HepG2 (cell line): ENCODE data around the gene ADH4. TPM values are rescaled to one million over a fixed set of nuclear protein-coding genes. Genes with fewer than 3 reads are reported as not detected.
"Not testable (repeated sequence)": the region's sequence is repeated elsewhere in the genome, so short reads cannot be mapped to it uniquely, and the experiment has no call there.

Source experiments
- ATAC-seq: fragments of 200-7000 bp; cut with Tn5 transposase; 3 replicates; pipeline ENCODE4 v1.9.1; 2020; ENCODE audit warnings: mild to moderate bottlenecking, moderate library complexity
- BruUV-seq: library from RNA; stranded (reverse); fragments of 400-500 nt; replicated peaks from 2 replicates; lab custom pipeline; 2021; lab: Mats Ljungman, UMichigan
- CTCF ChIA-PET: fragments of 300-600 bp; formaldehyde crosslinking; extraction: SDS; loops from one replicate; lab custom pipeline; 2021; ENCODE audit warnings: low total read pairs, inconsistent platforms, low intra/inter-chr PET ratio; lab: Yijun Ruan, JAX
- POLR2A ChIA-PET: fragments of 350-600 bp; sonication (Branson Sonifier 250); formaldehyde crosslinking; loops from one replicate; lab custom pipeline; 2020; ENCODE audit warnings: antibody characterized with exemption, inconsistent platforms; lab: Yijun Ruan, JAX
- DNase-seq: peaks from one replicate; pipeline ENCODE4 v3.0.0-alpha.2; 2015; ENCODE audit warnings: low spot score
- FAIRE-seq: peaks from 3 replicates; lab custom pipeline; 2011; peaks lifted over from hg19 to GRCh38; lab: Jason Lieb, UNC
- H2AFZ ChIP-seq: one replicate; pipeline ENCODE4 v1.6.1; 2011; ENCODE audit warnings: low read length, inconsistent platforms
- H3K27ac ChIP-seq: fragments of 300-600 bp; 3 replicates; pipeline ENCODE4 v1.8.0; 2011; ENCODE audit warnings: mixed run types, mild to moderate bottlenecking, mixed read lengths, low read length, inconsistent platforms; ENCODE audit not compliant: insufficient read depth; ENCODE audit errors: extremely low read length
- H3K27me3 ChIP-seq, 2 experiments: fragments of 200-600 bp in 1 of 2; 2 replicates in 1 of 2; 3 replicates in 1 of 2; pipeline versions ENCODE4 v1.6.0 to v1.8.0; 2011; ENCODE audit warnings: low read length in 2 of 2, mild to moderate bottlenecking in 2 of 2, moderate library complexity in 2 of 2, inconsistent platforms in 1 of 2; ENCODE audit not compliant: insufficient read depth in 2 of 2, control insufficient read depth in 1 of 2
- H3K36me3 ChIP-seq, 2 experiments: fragments of 200-600 bp in 1 of 2; replicated peaks in 1 of 2; 2 replicates in 1 of 2; 3 replicates in 1 of 2; pipeline versions ENCODE4 v1.5.1 to v1.8.0; 2011; ENCODE audit warnings: low read length in 2 of 2, inconsistent platforms in 1 of 2; ENCODE audit not compliant: insufficient read depth in 2 of 2, control insufficient read depth in 1 of 2
- H3K4me1 ChIP-seq: 2 replicates; pipeline ENCODE4 v1.5.1; 2012; ENCODE audit warnings: low read length, inconsistent platforms; ENCODE audit not compliant: insufficient read depth
- H3K4me2 ChIP-seq: 2 replicates; pipeline ENCODE4 v1.6.0; 2011; ENCODE audit warnings: low read depth, low read length, inconsistent platforms
- H3K4me3 ChIP-seq, 3 experiments: fragments of 200-600 bp in 1 of 3; sonication (generic), shearing (Covaris generic) in 1 of 3; replicated peaks in 1 of 3; 2 replicates each; pipeline ENCODE4 v1.5.1; 2011 to 2016; ENCODE audit warnings: low read length in 3 of 3, inconsistent platforms in 2 of 3, low read depth in 2 of 3, mild to moderate bottlenecking in 2 of 3, control low read depth in 1 of 3, mixed read lengths in 1 of 3; ENCODE audit not compliant: insufficient read depth in 1 of 3
- H3K79me2 ChIP-seq: one replicate; pipeline ENCODE4 v1.6.1; 2011; ENCODE audit warnings: low read length, inconsistent platforms; ENCODE audit not compliant: insufficient read depth
- H3K9ac ChIP-seq: 2 replicates; pipeline ENCODE4 v1.6.0; 2011; ENCODE audit warnings: mild to moderate bottlenecking, low read depth, low read length, inconsistent platforms; ENCODE audit not compliant: insufficient read depth
- H3K9me3 ChIP-seq: 2 replicates; pipeline ENCODE4 v1.5.1; 2012; ENCODE audit warnings: mild to moderate bottlenecking, low read length
- H4K20me1 ChIP-seq: 2 replicates; pipeline ENCODE4 v1.6.0; 2011; ENCODE audit warnings: inconsistent platforms, mild to moderate bottlenecking, low read length, moderate library complexity; ENCODE audit not compliant: insufficient read depth
- CTCF ChIP-seq: sonication (generic); formaldehyde crosslinking; IDR thresholded peaks from 2 replicates; pipeline ENCODE4 v1.5.0; 2020; ENCODE audit warnings: mild to moderate bottlenecking, missing genetic modification reagents, moderate library complexity
- KLF6 ChIP-seq: IDR thresholded peaks from 2 replicates; pipeline ENCODE4 v1.8.0; 2016; ENCODE audit warnings: missing biosample characterization, missing genetic modification reagents
- MYNN ChIP-seq: sonication (generic); formaldehyde crosslinking; IDR thresholded peaks from 2 replicates; pipeline ENCODE4 v1.4.0; 2020; ENCODE audit warnings: mild to moderate bottlenecking, low read depth, missing genetic modification reagents
- ZIK1 ChIP-seq: sonication (generic); formaldehyde crosslinking; IDR thresholded peaks from 2 replicates; pipeline ENCODE4 v1.5.0; 2020; ENCODE audit warnings: mild to moderate bottlenecking, low read depth, missing genetic modification reagents, borderline replicate concordance
- ZSCAN21 ChIP-seq: sonication (generic); formaldehyde crosslinking; IDR thresholded peaks from 2 replicates; pipeline ENCODE4 v1.8.0; 2022; ENCODE audit warnings: mild to moderate bottlenecking, missing genetic modification reagents, moderate library complexity, borderline replicate concordance
- WGBS: methylation state at CpG from one replicate; pipeline ENCODE4 v1.1.6; 2017; ENCODE audit warnings: low lambda C conversion rate; 5-methylcytosine and 5-hydroxymethylcytosine counted together
- in situ Hi-C: cut with HindIII; loops from 2 replicates; pipeline ENCODE4 v1.10.0; 2017; ENCODE audit warnings: low pct_unique_long_range_greater_than_20kb; ENCODE audit not compliant: extremely low pct_ligation_motif_present
- intact Hi-C: fragments of 100-400 bp; cut with micrococcal nuclease; formaldehyde crosslinking; loops from one replicate; pipeline ENCODE4 v1.10.0; 2022; ENCODE audit not compliant: unreplicated experiment
- polyA plus RNA-seq, 8 experiments: library from polyadenylated mRNA; depleted of rRNA in 3 of 8; stranded (reverse) in 7 of 8; unstranded in 1 of 8; fragments of >200 nt; fragmentation: Illumina TruSeq in 4 of 8; extraction: Trizol in 4 of 8; gene quantifications; 2 replicates each; pipeline versions ENCODE4 v1.2.1 to v1.2.3, GENCODE V29; 2011 to 2016; ENCODE audit warnings: low read depth in 4 of 8, missing spikeins in 1 of 8, mixed read lengths in 1 of 8; ENCODE audit not compliant: insufficient read depth in 1 of 8
- total RNA-seq, 5 experiments: library from RNA; depleted of rRNA; stranded (reverse); fragments of >200 nt; fragmentation: Illumina TruSeq; extraction: Trizol; gene quantifications; 2 replicates each; pipeline ENCODE4 v1.2.3, GENCODE V29; 2016; ENCODE audit warnings: low read depth in 1 of 5

The ADH4 gene
- total and polyA plus RNA-seq, 2 of the 13 experiments (the other 11 are each of a cell fraction or from before 2014, with no cell fraction given): 24.3 to 31.1 TPM

- TF ChIP-seq CTCF (no peak), MYNN (no peak), ZSCAN21 (no peak), ZIK1 (CRISPR knock-in tag) (no peak), KLF6 (CRISPR knock-in tag) (no peak)
- TF ChIP-seq, all 625 proteins: peak for 0
These were observed 44.8 kb downstream of the ADH4 start (continued) for GRCh38 chr4:99099311-99099710.

GRCh38 chr4:99091841-99092240 is 52.3 kb downstream of the ADH4 start:
- FAIRE-seq, intact Hi-C loops, H3K27ac ChIP-seq, H2AFZ ChIP-seq, H4K20me1 ChIP-seq, H3K27me3 ChIP-seq, ATAC-seq, DNase-seq, H3K36me3 ChIP-seq, H3K9me3 ChIP-seq, in situ Hi-C loops, CTCF ChIA-PET, POLR2A ChIA-PET, H3K9ac ChIP-seq, H3K4me3 ChIP-seq, BruUV-seq: not testable (repeated sequence)
- Histone ChIP-seq H3K79me2 (peaks cover 41% of the 10 kb centered on the region), H3K4me1 (peaks cover 25% of the 10 kb centered on the region), H3K4me2 (peak overlapping the region; percentile 60; the same call in 1 of the 2 replicates)
- 83% methylated on average over 2 of the region's 2 CpGs for WGBS
